BE2C (cell line): Measurements from ENCODE around the gene GPATCH2L.

Source experiments
- DNase-seq: peaks from one replicate; pipeline ENCODE4 v3.0.0-alpha.2; 2020
- H3K27me3 ChIP-seq: fragments of 250-450 bp; sonication (Bioruptor Pico); 2 replicates; pipeline ENCODE4 v1.5.1; 2020; ENCODE audit warnings: mild to moderate bottlenecking
- H3K36me3 ChIP-seq: fragments of 250-450 bp; sonication (Bioruptor Pico); 2 replicates; pipeline ENCODE4 v1.5.1; 2020; ENCODE audit warnings: mild to moderate bottlenecking
- H3K4me1 ChIP-seq: fragments of 250-450 bp; sonication (Bioruptor Pico); 2 replicates; pipeline ENCODE4 v1.5.1; 2020
- H3K4me3 ChIP-seq: 2 replicates; pipeline ENCODE4 v1.5.1; 2011; ENCODE audit warnings: low read depth, low read length
- H3K9me3 ChIP-seq: fragments of 250-450 bp; sonication (Bioruptor Pico); 2 replicates; pipeline ENCODE4 v1.5.1; 2020
- TF ChIP-seq, protein P1 (sequence below): IDR thresholded peaks from 2 replicates; pipeline ENCODE4 v1.5.1; 2012; ENCODE audit warnings: mild to moderate bottlenecking, low read depth, low read length

Gene GPATCH2L

DNA sequence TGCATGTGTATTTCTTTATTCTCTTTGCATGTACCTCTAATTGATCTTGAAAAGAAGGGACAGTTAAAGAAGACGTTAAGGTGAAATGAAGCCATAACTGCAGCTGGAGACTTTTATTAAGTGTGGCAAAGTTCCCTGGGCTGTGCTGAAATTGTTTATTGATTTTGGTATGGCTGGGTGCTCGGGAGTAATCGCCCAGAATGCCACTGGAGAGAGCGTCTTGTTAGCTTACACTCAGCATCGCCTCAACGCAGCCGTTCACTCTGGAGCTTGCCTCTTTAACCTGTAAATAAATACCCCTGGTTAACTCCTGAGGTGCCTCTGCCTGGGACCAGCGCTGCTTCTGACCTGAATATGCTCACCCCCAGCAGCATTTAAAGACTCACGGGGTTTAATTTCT, 98.6 kb downstream of the GPATCH2L start:
- no peaks in the 10 kb centered on the region for H3K9me3 ChIP-seq
- H3K4me3 ChIP-seq, result no peak overlapping the region
- TF ChIP-seq, protein P1, sequence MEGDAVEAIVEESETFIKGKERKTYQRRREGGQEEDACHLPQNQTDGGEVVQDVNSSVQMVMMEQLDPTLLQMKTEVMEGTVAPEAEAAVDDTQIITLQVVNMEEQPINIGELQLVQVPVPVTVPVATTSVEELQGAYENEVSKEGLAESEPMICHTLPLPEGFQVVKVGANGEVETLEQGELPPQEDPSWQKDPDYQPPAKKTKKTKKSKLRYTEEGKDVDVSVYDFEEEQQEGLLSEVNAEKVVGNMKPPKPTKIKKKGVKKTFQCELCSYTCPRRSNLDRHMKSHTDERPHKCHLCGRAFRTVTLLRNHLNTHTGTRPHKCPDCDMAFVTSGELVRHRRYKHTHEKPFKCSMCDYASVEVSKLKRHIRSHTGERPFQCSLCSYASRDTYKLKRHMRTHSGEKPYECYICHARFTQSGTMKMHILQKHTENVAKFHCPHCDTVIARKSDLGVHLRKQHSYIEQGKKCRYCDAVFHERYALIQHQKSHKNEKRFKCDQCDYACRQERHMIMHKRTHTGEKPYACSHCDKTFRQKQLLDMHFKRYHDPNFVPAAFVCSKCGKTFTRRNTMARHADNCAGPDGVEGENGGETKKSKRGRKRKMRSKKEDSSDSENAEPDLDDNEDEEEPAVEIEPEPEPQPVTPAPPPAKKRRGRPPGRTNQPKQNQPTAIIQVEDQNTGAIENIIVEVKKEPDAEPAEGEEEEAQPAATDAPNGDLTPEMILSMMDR, result no peak
- peaks cover 39% of the 10 kb centered on the region for H3K27me3 ChIP-seq
- no peaks in the 10 kb centered on the region for H3K4me1 ChIP-seq
- no peaks in the 10 kb centered on the region for H3K36me3 ChIP-seq
- DNase-seq, result no peak

DNA sequence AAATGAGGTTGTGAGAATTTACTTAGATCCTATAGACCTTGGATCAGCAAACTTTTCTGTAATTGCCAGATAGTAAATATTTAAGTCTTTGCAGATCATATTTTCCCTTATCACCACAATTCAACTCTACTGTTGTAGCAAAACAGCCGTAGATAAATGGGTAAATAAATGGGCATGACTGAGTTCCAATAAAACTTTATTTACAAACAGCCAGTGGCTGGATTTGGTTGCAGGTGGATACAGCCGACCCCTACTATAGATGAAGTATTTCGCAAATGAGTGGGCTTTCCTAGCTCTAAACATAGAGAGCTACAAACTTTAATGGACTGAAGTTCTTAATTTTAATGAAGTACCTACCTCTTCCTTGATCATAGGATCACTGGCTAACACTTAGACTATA, 100.7 kb downstream of the GPATCH2L start:
- peaks cover 25% of the 10 kb centered on the region for H3K27me3 ChIP-seq
- TF ChIP-seq, protein P1, result no peak
- no peaks in the 10 kb centered on the region for H3K4me1 ChIP-seq
- DNase-seq, result no peak
- no peak overlapping the region for H3K4me3 ChIP-seq
- no peaks in the 10 kb centered on the region for H3K9me3 ChIP-seq
- no peaks in the 10 kb centered on the region for H3K36me3 ChIP-seq

DNA sequence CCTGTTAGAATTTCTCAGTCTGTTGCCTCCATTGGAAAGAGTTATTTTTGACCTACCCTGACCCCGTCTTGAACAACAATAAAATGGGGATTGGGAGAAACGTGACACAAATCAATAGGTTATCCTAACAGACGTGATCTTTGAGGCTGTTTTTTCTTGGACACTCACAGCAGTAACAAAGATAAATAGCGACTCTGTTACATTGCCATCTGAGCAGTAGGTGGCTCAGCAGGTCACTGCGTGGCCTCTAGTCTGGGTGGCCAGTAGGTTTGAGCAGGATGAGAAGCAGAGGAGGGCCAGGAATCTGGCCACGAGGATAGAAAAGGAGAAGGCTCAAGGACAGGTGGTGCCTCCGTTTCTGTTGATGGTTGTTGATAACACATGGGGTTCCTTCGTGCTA, 101.4 kb downstream of the GPATCH2L start:
- DNase-seq, result no peak
- Histone ChIP-seq H3K9me3 (no peaks in the 10 kb centered on the region), H3K4me3 (no peak overlapping the region), H3K36me3 (no peaks in the 10 kb centered on the region), H3K4me1 (no peaks in the 10 kb centered on the region), H3K27me3 (peaks cover 25% of the 10 kb centered on the region)
- TF ChIP-seq, protein P1, result no peak

DNA sequence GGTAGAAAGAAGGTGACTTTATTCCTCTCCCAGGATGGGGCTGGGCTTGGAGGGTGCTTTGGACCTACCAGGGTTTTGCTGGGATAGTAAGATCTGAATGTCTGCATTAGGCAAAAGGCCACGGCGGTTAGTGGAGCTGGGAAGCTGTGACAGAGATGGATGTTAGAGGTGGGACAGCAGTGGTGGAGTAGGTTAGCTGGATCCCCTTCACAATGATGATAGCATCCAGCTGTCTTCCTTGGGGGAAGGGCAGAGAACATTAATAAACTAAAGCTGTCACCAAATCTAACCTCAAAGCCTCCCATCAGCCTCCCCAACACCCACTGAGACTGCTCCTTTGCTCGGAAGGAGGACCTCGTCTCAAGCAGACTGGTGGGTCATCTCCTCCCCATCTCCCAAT, 104.8 kb downstream of the GPATCH2L start:
- H3K36me3 ChIP-seq, result no peaks in the 10 kb centered on the region
- H3K4me1 ChIP-seq, result no peaks in the 10 kb centered on the region
- DNase-seq, result no peak
- H3K9me3 ChIP-seq, result no peaks in the 10 kb centered on the region
- H3K27me3 ChIP-seq, result peaks cover 22% of the 10 kb centered on the region
- no peak overlapping the region for H3K4me3 ChIP-seq
- TF ChIP-seq, protein P1, result no peak

DNA sequence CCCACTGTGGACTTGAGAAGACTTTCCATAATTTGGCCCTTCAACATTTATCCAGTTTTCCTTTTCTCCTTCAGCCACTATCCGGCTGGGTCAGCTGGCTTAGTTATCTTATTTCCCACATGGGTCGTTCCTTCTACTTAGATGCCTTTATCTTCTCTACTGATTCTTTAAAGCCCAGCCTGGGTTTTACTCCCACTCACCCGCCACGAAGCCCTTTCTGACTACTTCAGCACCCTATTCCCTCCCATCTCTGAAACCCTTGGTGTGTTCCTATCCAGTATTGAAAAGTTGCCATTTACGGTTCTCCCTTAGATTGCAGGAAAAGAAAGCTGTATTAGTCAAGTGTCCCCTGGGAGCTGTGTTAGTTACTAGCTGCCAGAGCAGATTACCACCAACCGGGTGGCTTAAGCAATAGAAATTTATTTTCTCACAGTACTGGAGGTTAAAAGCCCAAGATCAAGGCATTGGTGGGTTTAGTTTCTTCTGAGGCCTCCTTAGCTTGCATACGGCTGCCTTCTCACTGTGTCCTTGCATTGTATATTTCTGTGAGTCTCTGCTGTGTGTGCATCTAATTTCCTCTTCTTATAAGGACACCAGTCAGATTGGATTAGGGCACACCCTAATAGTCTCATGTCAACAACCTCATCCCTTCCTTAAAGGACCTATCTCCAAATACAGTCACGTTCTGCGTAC, 105.5 kb downstream of the GPATCH2L start:
- Histone ChIP-seq H3K9me3 (no peaks in the 10 kb centered on the region), H3K36me3 (no peaks in the 10 kb centered on the region), H3K4me3 (no peak overlapping the region), H3K4me1 (no peaks in the 10 kb centered on the region), H3K27me3 (peaks cover 16% of the 10 kb centered on the region)
- no peak for DNase-seq
- TF ChIP-seq, protein P1, result no peak

DNA sequence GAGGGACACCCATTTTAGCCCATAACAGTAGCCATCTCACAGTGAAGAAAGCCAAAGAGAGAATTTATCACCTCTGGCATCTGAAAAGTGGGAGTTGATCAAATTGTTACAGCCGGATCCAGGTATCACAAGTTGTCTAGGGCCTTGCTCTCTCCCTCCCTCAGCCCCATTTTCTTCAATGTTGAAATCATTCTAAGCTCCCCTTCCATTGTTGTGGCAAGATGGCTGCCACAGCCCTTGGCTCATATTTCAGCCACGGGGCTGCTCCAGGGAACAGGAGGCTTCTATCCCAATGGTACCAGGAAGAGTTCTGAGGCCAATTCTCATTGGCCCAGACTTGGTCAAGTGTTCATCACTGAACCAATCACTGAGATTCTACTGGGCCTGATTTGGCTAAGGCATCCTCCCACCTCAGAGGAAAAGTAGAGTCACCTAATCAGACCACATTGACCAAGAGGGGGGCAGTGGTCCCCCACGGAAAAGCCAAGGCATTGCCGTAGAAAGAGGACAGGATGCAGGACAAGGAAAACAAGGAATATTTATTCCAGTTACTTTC, 106.2 kb downstream of the GPATCH2L start:
- TF ChIP-seq, protein P1, result no peak
- Histone ChIP-seq H3K36me3 (no peaks in the 10 kb centered on the region), H3K4me1 (no peaks in the 10 kb centered on the region), H3K4me3 (no peak overlapping the region), H3K9me3 (no peaks in the 10 kb centered on the region), H3K27me3 (peaks cover 9% of the 10 kb centered on the region; the same call in 1 of the 2 replicates)
- no peak for DNase-seq
